Activated CD8-positive, alpha-beta T cell treated with anti-CD3 and anti-CD28 coated beads for 36 hours (primary cell): ENCODE results near the gene MYORG. TPM values are rescaled to one million over a fixed set of nuclear protein-coding genes. Genes with fewer than 3 reads are reported as not detected.

Experiments used
- ATAC-seq: fragments of 200-7000 bp; cut with Tn5 transposase; one replicate; pipeline ENCODE4 v1.10.0; 2021; ENCODE audit warnings: mild to moderate bottlenecking, moderate library complexity
- CTCF ChIA-PET: fragments of 350-600 bp; sonication (Branson Sonifier 250); formaldehyde crosslinking; loops from one replicate; lab custom pipeline; 2021; ENCODE audit warnings: antibody characterized with exemption; lab: Charles Lee
- POLR2A ChIA-PET: fragments of 350-600 bp; sonication (Branson Sonifier 250); formaldehyde crosslinking; loops from one replicate; lab custom pipeline; 2021; ENCODE audit warnings: antibody characterized with exemption; lab: Charles Lee
- DNase-seq: peaks from one replicate; pipeline ENCODE4 v3.0.0-alpha.2; 2020
- H3K27ac Mint-ChIP-seq: one replicate; pipeline ENCODE4 v1.8.0; 2021; ENCODE audit warnings: mild to moderate bottlenecking, mixed read lengths
- H3K27me3 Mint-ChIP-seq: one replicate; pipeline ENCODE4 v1.8.0; 2021; ENCODE audit warnings: mixed read lengths
- H3K36me3 Mint-ChIP-seq: one replicate; pipeline ENCODE4 v1.8.0; 2021; ENCODE audit warnings: low read depth, mixed read lengths
- H3K4me1 Mint-ChIP-seq: one replicate; pipeline ENCODE4 v1.8.0; 2021; ENCODE audit warnings: low read depth, mixed read lengths
- H3K4me3 Mint-ChIP-seq: one replicate; pipeline ENCODE4 v1.8.0; 2021; ENCODE audit warnings: mild to moderate bottlenecking, moderate library complexity, mixed read lengths
- H3K9me3 Mint-ChIP-seq: one replicate; pipeline ENCODE4 v1.8.0; 2021; ENCODE audit warnings: mixed read lengths
- CTCF ChIP-seq: fragments of 200-600 bp; IDR thresholded peaks from one replicate; pipeline ENCODE4 v1.8.0; 2022; ENCODE audit warnings: antibody characterized with exemption, mild to moderate bottlenecking
- intact Hi-C: fragments of 100-400 bp; cut with micrococcal nuclease; formaldehyde crosslinking; loops from one replicate; pipeline ENCODE4 v1.10.0; 2022
- total RNA-seq, 2 experiments: library from RNA; stranded (reverse); gene quantifications; one replicate each; pipeline ENCODE4 v1.2.3, GENCODE V29; 2021

MYORG gene
- total RNA-seq, 2 experiments from 2014 or later = 4.1 to 5.5 TPM

- H3K4me3 Mint-ChIP-seq = no peak overlapping the region
- no peak for ATAC-seq
- ChIA-PET POLR2A (no interaction called here), CTCF (no interaction called here)
- no peaks in the 10 kb centered on the region for H3K36me3 Mint-ChIP-seq
- peaks cover 5% of the 10 kb centered on the region for H3K4me1 Mint-ChIP-seq
- TF ChIP-seq CTCF = no peak
- intact Hi-C loops = no loop called here
- H3K27ac Mint-ChIP-seq = no peak overlapping the region
- no peaks in the 10 kb centered on the region for H3K27me3 Mint-ChIP-seq
- no peaks in the 10 kb centered on the region for H3K9me3 Mint-ChIP-seq
- DNase-seq = no peak
Observed at GRCh38 chr9:34322899-34323591, 53.7 kb downstream of the MYORG start.

- no peak for TF ChIP-seq CTCF
- Mint-ChIP-seq H3K9me3 (no peaks in the 10 kb centered on the region), H3K4me3 (no peak overlapping the region), H3K27me3 (no peaks in the 10 kb centered on the region), H3K27ac (no peak overlapping the region), H3K4me1 (peaks cover under 1% of the 10 kb centered on the region), H3K36me3 (no peaks in the 10 kb centered on the region)
- ChIA-PET POLR2A (no interaction called here), CTCF (no interaction called here)
- no peak for ATAC-seq
- no peak for DNase-seq
- intact Hi-C loops = no loop called here
Observed at GRCh38 chr9:34321451-34321850, 55.2 kb downstream of the MYORG start.

GRCh38 chr9:34318163-34318790 lies 58.4 kb downstream of the MYORG start:
- Mint-ChIP-seq H3K9me3 (no peaks in the 10 kb centered on the region), H3K27ac (no peak overlapping the region), H3K27me3 (no peaks in the 10 kb centered on the region), H3K4me3 (no peak overlapping the region), H3K36me3 (no peaks in the 10 kb centered on the region), H3K4me1 (no peaks in the 10 kb centered on the region)
- ChIA-PET CTCF (interaction anchor here (1.3 to 1.4 kb wide), 2 partner anchors 66 to 85 kb away, joined by 3 read pairs; no protein-coding TSS in a partner anchor), POLR2A (no interaction called here)
- intact Hi-C loops = no loop called here
- ATAC-seq (no peak), DNase-seq (no peak)
- TF ChIP-seq CTCF = no peak

GRCh38 chr9:34317436-34317835 lies 59.3 kb downstream of the MYORG start:
- ATAC-seq (no peak), DNase-seq (no peak)
- no peaks in the 10 kb centered on the region for H3K9me3 Mint-ChIP-seq

More at GRCh38 chr9:34317436-34317835, 59.3 kb downstream of the MYORG start:
- Mint-ChIP-seq H3K36me3 (no peaks in the 10 kb centered on the region), H3K27ac (no peak overlapping the region), H3K4me3 (no peak overlapping the region), H3K27me3 (no peaks in the 10 kb centered on the region), H3K4me1 (no peaks in the 10 kb centered on the region)
- ChIA-PET POLR2A (no interaction called here), CTCF (interaction anchor here (1.3 to 1.4 kb wide), 2 partner anchors 65 to 86 kb away, joined by 3 read pairs; no protein-coding TSS in a partner anchor)
- intact Hi-C loops = no loop called here
- TF ChIP-seq CTCF = no peak

Other genes with a start within 250 kb of the MYORG start
- 10 to 100 TPM; 28.2 to 29.8 TPM for gene UBAP1, start 197.9 kb downstream of the MYORG start, total RNA-seq
- gene KIF24, start 47.6 kb downstream of the MYORG start, total RNA-seq = 1 to 10 TPM; 5.8 to 5.9 TPM
- gene NUDT2, start 47.3 kb downstream of the MYORG start, total RNA-seq = 10 to 100 TPM; 35.3 to 38.4 TPM
- gene FAM219A, start 81.7 kb upstream of the MYORG start, total RNA-seq = 1 to 10 TPM; 8.2 to 9.2 TPM
- gene DNAI1, start 81.9 kb upstream of the MYORG start, total RNA-seq = under 1 TPM in 1 of 2 experiments, not detected in 1; 0.18 TPM
- not detected for gene ENHO, start 146.1 kb upstream of the MYORG start, total RNA-seq
- not detected for gene CNTFR, start 212.8 kb upstream of the MYORG start, total RNA-seq
- gene RPP25L, start 235.2 kb upstream of the MYORG start, total RNA-seq = 10 to 100 TPM; 37.9 to 38.7 TPM
- 10 to 100 TPM; 52.7 to 61.0 TPM for gene DCTN3, start 243.6 kb upstream of the MYORG start, total RNA-seq